Amygdala (tissue), 56 donors: ENCODE measurements around the gene WFS1.

Experiments used
- DNase-seq, 56 donors: peaks; one replicate each; lab custom pipeline; 2025; lab: John Stamatoyannopoulos, UW

WFS1 gene

DNA sequence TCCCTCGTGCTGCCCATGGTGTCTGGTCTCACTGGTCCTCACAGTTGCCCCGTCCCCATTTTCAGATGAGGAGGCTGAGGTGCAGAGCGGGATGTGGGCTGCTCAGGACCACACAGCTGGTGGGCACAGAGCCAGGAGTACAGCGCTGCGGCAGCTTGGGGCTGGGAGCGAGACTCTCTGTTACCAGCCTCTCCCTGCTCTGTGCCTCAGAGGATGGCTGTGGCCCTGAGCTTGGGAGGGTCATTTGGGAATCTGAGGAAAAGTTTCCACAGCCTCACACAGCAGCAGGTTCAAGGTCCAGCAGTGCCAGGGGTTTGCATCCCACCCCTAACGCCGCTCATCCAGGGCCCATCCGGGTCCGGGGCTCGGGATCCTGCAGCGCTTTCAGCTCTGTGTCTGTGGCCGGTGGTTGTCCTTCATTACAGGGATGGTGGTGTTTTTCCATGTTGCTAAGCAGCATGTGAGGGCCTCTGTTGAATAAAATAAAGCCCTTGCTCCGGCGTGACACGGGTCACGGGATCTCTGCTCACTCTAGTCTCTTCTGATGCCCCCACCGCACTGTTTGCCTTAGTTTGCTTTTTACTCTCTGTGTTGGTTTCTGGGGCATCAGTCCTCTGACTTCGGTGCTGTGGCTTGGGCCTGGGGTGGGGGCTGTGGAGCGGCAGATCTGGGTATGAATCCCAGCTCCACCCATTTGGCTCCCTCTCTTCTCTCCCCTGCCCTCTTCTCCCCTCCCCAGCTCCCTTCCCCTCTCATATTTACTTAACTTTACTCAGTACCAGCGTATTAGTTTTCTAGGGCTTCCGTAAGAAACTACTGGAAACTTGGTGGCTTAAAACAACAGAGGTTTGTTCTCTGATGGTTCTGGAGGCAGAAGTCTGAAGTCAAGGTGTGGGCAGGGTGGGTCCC, 6.5 kb downstream of the WFS1 start:
- DNase-seq: peak in 10 of 56 donors; percentile 18 to 57 (median 39)

DNA sequence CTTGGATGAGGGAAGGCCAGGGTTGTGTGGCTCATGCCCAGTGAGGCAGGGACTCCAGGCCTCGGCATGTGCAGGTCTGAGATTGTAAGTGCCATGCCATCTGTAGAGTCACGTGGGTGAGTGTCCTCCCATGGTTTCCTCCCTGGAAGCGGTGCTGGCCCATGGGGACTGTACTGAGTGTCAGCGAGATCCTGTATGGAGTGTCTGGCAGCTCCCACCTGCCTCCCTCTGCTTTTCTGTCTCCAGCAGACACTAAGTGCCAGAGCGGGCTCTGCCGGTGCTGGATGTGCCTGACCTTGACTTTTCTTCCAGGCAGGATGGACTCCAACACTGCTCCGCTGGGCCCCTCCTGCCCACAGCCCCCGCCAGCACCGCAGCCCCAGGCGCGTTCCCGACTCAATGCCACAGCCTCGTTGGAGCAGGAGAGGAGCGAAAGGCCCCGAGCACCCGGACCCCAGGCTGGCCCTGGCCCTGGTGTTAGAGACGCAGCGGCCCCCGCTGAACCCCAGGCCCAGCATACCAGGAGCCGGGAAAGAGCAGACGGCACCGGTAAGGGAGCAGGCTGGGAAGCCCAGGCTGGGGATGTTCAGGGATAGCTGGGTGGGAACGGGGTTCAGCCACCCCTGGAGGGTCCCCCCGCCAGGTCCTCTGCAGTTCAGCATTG, 7.6 kb downstream of the WFS1 start:
- DNase-seq: no peak

DNA sequence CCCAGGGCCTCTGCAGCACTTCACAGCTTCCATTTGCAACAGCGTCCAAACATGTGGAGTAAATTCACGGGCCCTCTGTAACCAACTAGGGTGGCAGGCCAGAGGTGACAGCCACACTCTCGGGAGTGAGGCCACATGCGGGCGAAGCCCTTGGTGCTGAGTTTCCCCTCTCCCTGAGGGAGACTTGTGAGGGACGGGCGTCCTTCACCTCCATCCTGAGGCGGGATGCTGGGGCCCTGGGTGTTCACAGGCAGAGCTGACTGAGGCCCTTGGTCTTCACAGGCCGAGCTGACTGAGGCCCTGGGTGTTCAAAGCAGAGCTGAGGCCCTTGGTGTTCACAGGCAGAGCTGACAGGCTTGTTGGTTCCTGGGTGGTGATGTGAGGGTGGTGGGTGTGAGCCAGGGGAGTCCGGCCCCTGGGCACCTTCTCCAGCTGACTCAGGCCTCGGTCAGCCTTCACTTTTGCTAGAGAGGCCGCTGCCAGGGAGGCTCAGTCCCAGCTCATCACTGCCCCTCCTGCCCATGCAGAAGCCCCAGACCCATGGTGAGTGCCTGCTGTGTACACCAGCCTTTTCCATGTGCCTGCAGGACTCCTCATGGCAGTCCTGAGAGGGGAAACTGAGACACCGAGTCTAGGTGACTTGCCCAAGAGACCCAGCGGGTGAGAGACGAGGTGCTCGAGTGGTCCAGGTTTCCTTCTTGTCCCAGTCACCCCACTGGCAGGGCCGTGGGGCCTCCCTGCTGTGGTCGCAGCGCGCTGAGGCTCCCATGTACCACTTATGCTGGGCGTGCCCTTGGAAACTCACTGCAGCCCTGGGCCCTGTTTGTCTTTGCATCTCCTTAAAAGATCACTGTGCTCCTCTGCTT, 8.5 kb downstream of the WFS1 start:
- no peak for DNase-seq

DNA sequence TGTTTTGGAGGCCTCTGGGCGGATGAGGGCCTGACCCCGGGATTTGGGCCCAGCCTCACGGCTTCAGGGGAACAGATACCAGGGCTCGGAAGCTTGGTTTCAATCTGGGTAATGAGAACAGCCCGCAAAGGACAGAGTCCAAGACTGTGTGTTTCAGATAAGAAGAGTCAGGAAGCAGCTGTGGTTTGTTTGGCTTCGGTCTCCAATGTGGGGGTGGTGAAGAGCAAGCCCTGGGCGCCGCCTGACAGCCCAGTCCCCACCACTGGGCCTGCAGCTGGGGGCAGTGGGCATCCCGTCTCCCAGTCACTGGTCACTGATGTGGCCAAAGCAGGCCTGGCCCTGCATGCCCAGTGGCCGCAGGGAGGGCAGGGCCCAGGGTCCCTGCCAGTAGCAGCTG, 9.1 kb downstream of the WFS1 start:
- peak in 1 of 56 donors; percentile 42 for DNase-seq

DNA sequence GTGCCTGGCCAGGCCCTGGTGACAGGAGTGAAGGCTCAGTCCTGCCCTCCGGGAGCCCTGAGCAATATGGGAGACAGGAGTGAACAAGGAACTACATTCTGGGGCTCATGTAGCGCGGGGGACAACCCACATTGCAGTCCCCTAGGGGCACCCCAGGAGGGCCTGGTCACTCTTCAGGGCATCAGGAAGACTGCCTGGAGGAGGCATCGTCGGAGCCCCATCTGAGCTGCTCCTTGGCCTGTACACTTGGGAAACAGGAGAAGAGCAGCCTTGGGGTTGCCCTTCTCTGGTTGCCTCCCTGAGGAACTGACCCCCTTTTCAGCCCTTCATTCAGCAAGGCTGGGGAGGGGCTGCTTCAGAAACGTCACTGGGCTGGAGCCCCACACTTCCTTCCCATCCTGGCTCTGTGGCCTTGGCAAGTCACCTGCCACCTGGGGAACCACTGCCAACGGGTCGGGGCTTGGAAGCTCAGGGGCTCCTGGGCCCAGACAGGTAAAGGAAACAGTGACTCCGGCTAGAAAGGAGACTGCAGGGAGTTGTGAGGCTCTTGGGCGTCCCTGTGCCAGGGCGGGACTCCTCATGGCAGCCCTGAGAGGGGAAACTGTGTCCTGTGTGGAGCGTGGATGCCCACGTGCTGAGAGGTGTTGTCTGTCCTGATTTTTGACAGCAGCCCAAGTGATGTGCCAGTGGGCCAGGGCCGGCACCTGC, 10.1 kb downstream of the WFS1 start:
- DNase-seq: no peak

DNA sequence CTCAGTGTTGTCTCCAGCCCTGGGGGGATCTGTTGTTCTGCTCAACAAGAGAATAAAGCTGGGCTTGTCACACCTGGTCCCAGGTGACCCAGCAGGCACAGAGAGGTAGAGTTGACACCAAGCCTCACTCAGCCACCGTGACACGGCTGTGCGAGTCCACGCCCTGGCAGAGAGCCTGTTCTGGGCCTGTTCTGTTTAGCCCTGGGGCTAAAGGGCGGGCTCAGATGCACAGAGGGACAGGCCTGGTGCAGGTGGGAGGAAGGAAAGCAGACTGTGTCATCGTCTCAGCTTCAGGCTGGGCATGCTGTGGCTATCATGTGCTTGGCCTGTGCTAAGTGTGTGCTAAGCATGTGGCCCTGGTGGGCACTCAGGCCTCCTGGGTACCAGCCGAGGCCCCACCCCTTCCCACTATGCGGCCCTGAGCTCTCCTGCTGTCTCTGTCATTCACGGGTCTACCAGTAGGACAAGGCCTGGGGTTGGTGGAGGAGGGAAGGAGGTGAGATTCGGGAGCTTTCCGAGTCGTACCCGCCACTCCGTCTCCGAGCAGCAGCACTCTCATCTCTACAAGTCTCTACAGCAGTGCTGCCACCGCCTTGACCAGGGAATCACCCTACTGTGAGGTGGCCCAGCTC, 10.8 kb downstream of the WFS1 start:
- no peak for DNase-seq

DNA sequence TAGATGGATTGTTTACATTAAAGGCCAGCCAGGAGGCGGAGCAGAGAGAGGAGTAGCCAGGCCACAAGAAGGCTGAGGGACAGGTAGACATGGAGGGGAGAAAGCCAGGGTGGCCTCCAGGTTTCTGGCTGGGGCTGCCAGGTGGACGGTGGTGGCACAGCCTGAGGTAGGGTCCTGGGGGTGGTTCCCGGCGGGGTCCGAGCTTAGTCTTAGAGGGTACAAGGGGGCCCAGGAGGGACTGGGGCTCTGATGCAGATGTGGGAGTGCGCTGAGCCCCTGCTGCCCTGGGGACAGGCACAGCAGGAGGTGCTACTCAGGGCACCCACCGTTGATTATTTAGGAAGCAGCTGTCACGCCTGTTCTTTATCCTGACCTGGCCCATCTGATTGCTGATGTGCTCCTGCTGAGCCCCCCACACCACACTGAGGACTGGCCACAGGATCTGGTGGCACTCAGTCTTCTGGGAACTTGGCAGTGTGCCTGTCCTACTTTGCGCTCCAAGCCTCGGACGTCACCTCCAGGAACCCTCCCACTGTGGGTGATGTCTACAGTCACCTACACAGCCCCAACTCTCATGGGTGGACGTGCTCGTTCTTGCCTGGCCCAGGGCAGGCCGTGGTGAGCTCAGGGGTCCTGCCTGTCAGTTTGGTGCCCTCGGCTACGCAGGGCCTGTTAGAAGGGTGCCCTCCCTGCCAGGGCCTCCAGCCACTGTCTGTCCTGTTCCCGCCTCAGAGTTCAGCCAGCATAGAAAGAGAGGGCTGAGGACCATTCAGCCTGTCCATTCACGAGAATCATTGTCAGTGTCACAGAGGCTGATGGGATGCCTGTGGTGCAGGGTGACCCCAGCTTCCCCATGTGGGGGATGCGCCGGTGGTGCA, 12.0 kb downstream of the WFS1 start:
- peak in 34 of 56 donors; percentile 14 to 83 (median 46) for DNase-seq

DNA sequence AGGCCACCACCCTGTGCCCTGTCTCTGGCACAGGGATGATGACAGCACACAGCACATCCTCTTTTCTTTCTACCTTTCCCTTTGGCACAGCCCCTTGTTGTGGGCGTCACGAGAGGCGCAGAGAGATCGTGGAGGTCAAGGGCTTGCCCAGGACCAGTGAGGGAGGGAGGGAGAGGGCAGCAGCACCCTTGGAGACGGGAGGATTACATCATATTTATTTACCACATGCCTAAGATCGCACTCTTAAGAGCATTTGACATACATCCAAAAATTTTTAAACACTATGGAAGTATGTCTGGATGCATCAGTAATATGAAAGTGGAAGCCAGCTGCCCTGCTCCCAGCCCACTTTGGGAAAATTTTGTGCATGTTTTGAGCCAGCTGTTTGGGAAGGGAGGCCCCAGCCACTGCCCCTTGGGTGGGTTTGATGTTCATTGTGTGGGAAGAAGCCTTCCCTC, 12.7 kb downstream of the WFS1 start:
- no peak for DNase-seq

DNA sequence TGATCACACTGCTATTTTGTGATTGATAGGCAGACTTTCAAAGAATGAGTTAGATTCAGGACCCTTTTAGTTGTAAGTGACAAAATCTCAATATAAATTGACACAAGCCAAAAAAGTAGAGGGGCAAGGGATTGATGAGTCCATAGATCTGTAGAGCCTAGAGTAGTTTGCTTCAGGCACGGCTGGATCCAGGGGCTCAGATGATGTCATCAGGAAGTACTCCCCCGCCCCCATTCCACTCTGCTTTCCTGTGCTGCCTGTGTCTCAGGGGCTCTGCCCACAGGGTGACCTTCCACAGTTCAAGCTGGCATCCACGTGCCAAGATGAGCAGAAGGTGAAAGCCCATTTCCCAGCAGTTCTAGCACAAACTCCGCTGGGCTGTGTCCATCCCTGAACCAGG, 13.6 kb downstream of the WFS1 start:
- no peak for DNase-seq

DNA sequence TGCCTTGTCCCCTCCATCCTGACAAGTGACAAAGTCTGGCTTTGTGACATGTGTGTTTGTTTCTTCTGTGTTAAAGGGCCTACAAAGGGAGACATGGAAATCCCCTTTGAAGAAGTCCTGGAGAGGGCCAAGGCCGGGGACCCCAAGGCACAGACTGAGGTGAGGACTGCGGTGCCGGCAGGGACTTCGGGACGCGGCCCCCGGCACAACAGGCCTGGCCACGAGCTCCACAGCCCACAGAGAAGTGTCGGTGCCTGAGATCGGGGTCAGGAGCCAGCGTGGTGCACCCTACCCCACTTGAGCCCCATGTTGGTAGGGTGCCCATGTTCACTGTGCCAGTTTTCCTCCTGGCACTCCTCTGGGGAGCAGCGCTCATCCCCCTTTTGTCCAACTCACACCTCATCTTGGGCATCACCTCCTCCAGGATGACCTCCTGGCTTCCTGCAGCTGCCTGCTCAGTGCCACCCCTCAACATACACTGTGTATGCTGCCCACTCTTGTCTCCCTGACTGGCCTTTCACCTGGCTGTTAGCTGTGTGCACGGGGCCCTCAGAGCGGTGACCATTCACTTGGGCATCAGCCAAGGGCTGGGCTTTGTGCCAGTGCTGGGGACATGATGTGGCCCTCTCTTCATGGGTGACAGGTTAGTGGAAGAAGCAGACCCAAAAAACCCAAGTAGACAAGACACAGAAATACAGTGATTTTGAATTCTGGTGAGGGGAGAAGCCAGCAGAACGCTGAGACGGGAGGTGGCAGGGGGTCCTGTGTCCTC, 17.6 kb downstream of the WFS1 start:
- no peak for DNase-seq

DNA sequence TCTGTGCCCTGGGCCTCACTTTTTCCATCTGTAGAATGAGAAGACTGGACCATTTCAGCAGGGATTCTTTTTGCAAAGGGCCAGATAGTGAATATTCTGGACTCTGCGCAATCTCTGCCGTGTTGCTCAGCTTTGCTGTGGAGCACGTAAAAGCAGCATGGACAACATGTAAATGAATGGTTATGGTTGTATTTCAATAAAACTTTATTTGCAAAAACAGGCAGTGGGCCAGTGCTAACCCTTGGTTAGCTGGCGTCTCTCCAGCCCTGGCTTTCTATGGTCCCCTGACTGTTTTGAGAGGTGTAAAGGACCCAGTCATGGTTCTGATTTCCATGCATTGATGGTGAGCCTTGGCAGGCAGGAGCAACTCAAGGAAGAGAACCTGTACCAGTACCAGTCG, 18.7 kb downstream of the WFS1 start:
- DNase-seq: no peak

DNA sequence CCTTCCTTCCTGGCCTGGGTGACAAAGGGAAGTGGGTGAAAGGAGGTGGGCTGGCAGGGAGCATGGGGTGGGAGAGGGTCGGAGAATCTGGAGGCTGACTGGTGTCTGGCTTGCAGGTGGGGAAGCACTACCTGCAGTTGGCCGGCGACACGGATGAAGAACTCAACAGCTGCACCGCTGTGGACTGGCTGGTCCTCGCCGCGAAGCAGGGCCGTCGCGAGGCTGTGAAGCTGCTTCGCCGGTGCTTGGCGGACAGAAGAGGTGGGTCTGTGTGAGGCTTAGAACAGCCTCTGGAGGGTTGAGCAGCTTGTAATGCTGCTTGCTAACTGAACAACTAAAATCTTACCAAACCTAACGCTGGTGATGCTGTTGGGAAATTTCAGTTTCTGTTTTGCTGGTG, 19.2 kb downstream of the WFS1 start:
- DNase-seq: no peak

DNA sequence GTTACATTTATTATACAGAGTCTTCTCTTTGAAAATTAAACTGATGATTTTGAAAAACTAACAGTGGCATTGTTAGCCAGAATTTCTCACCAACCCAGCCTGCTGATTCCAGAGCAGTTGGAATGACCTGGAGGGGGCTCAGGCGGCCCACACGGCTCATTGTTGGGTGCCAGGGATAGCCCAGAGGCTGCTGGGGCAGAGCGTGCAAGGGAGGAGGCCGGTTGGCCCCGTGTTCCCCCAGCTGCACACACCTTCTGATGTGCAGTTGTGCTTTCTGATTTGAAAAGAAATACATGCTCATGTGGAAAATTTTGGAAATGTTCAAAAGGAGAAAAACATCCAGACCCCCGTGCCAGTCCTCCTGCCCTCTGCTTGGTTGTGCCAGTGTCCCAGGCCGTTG, 20.6 kb downstream of the WFS1 start:
- DNase-seq: no peak

DNA sequence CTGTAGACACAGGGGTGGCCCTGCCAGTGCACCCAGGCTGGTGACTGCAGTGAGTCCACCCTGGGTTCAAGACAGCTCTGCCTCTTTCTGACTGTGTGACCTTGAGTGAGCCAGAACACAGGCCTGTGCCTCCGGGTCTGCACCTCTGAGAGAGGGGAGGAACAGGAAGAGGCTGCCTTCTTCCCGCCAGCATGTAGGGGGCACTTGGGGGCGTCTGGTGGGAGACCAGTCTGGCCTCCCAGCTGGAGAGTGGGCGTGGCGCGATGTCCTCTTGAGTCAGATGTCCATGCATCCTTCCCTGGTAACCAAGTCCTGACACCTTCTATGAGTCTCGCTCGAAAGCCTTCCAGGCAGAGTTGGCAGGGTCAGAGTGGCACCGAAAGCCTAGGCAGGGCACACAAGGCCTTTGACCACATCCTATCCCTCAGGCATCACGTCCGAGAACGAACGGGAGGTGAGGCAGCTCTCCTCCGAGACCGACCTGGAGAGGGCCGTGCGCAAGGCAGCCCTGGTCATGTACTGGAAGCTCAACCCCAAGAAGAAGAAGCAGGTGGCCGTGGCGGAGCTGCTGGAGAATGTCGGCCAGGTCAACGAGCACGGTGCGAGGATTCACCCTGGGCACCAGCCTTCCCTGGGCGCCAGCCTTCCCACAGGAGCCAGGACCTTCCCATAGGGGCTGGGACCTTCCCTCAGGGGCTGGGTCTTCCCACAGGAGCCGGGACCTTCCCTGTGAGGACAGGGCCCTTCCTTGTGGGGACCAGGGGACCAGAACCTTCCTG, 21.3 kb downstream of the WFS1 start:
- DNase-seq: no peak

DNA sequence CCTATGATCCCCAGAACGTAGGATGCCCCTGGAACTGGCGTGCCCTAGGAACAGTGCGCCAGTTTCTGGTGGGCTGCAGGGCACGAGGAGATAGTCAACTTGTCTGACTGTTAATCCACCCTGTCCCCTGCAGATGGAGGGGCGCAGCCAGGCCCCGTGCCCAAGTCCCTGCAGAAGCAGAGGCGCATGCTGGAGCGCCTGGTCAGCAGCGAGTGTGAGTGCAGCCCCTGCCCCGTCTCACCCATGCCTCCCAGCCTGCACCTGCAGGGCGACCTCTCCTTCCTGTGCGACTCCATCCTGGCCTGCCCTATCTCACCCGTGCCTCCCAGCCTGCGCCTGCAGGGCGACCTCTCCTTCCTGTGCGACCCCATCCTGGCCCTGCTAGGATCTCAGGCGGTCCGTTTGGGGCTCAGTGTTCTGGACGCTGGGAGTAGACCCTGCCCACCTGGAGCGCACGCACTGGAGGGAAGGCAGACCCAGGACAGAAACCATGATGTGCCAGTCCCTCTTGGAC, 22.2 kb downstream of the WFS1 start:
- no peak for DNase-seq

DNA sequence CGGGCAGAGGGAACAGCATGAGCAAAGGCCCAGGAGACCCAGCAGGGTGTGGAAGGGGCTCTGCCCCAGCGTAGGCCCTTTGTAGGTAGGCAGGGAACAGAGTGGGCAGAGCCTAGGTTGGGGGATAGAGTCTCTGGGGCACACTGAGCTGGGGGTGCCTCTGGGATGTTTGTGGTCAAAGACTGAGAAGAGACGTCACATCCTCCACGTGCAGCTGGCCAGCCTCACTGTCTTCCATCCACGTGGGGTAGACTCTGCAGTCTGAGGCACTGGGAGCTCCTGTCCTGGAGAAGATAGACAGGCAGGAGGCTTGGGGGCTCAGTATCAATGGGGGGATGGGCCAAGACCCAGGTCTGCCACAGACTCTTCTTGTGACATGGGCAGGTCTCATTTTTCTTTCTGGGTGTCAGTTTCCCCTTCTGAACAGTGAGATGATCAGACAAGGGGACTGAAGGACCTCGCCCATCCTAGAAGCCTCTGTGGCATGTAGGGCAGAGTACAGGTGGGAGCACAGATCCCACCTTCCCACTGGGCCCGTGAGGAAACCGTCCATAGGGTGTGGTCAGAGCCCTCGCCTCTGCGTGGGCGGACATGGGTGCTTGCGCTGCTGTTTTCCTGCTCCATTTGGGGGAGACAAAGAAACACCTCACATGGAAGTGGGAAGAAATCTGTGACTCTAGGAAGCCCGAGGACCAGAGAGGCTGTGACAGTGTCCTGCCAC, 22.9 kb downstream of the WFS1 start:
- DNase-seq: no peak
